SK-N-MC (cell line): ENCODE results near the gene CNRIP1.

ENCODE experiments used
- DNase-seq: peaks from one replicate; pipeline ENCODE4 v3.0.0-alpha.2; 2011; ENCODE audit warnings: low read depth, low spot score
- H3K27ac ChIP-seq: fragments of 200-600 bp; sonication (generic); 2 replicates; pipeline ENCODE4 v1.5.1; 2016; ENCODE audit warnings: mixed run types
- H3K36me3 ChIP-seq: fragments of 200-600 bp; sonication (generic); 2 replicates; pipeline ENCODE4 v1.6.1; 2017; ENCODE audit warnings: antibody characterized with exemption, low read length, mixed read lengths; ENCODE audit not compliant: insufficient read depth
- H3K4me3 ChIP-seq: fragments of 200-600 bp; sonication (generic); 2 replicates; pipeline ENCODE4 v1.5.1; 2016
- H3K9ac ChIP-seq: fragments of 200-600 bp; sonication (generic); 2 replicates; pipeline ENCODE4 v1.8.0; 2017; ENCODE audit warnings: mixed run types, mixed read lengths; ENCODE audit not compliant: insufficient read length
- H3K9me3 ChIP-seq: fragments of 200-600 bp; sonication (generic); 2 replicates; pipeline ENCODE4 v1.6.1; 2017; ENCODE audit warnings: low read depth, mild to moderate bottlenecking, antibody characterized with exemption, low read length, moderate library complexity, mixed read lengths
- EZH2 ChIP-seq: fragments of 200-600 bp; sonication (generic); IDR thresholded peaks from one replicate; pipeline ENCODE4 v1.6.1; 2017; ENCODE audit warnings: antibody characterized with exemption
- FOXP2 ChIP-seq: optimal IDR thresholded peaks from 2 replicates; pipeline ENCODE3; 2011; ENCODE audit warnings: mild to moderate bottlenecking, moderate library complexity; ENCODE audit not compliant: insufficient read depth; ENCODE audit errors: extremely low read length, control extremely low read depth
- POLR2AphosphoS5 ChIP-seq: IDR thresholded peaks from 2 replicates; pipeline ENCODE4 v1.6.1; 2012; ENCODE audit warnings: mild to moderate bottlenecking, low read depth, low read length, borderline replicate concordance

Gene CNRIP1

DNA sequence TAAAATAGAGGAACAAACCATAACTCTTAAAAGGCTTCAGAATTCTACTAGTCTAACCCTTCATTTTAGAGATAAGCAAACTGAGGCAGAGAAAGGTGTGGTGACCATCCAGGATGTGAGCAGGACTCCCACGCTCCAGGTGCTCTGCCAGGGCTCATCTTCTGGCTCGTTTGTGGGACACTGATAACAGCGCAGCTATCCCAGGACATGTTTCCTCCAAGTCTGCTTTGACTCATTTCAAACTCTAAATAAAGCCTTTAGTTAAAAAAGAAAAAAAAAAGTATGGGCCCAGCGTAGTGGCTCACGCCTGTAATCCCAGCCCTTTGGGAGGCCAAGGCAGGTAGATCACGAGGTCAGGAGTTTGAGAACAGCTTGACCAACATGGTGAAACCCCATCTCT is 28.4 kb downstream of the CNRIP1 start:
- TF ChIP-seq POLR2AphosphoS5 = no peak
- TF ChIP-seq EZH2 = no peak
- TF ChIP-seq FOXP2 = no peak
- Histone ChIP-seq H3K36me3 (no peaks in the 10 kb centered on the region), H3K9ac (no peak overlapping the region), H3K9me3 (no peaks in the 10 kb centered on the region), H3K27ac (no peak overlapping the region), H3K4me3 (no peak overlapping the region)
- DNase-seq = no peak

DNA sequence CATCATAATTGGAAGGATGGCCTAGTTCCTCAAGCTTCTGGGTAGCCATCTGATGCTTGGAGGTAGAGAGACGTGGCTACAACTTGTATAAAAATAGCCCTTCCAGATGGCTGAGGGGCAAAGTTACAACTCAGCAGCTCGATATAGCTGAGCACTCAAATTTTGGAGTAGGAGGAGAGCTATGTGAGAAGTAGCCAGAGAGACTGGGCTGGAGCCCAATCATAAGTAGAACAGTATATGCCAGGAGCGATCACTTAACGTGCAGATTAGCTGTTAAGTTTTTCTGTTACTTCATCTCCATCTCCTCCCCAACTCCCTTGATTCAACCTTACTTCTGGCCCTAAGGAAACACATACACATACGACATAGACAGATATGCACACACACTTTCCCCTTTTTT is 28.8 kb downstream of the CNRIP1 start:
- Histone ChIP-seq H3K27ac (no peak overlapping the region), H3K36me3 (no peaks in the 10 kb centered on the region), H3K4me3 (no peak overlapping the region), H3K9me3 (no peaks in the 10 kb centered on the region), H3K9ac (no peak overlapping the region)
- no peak for DNase-seq
- TF ChIP-seq EZH2 (no peak), POLR2AphosphoS5 (no peak), FOXP2 (no peak)

DNA sequence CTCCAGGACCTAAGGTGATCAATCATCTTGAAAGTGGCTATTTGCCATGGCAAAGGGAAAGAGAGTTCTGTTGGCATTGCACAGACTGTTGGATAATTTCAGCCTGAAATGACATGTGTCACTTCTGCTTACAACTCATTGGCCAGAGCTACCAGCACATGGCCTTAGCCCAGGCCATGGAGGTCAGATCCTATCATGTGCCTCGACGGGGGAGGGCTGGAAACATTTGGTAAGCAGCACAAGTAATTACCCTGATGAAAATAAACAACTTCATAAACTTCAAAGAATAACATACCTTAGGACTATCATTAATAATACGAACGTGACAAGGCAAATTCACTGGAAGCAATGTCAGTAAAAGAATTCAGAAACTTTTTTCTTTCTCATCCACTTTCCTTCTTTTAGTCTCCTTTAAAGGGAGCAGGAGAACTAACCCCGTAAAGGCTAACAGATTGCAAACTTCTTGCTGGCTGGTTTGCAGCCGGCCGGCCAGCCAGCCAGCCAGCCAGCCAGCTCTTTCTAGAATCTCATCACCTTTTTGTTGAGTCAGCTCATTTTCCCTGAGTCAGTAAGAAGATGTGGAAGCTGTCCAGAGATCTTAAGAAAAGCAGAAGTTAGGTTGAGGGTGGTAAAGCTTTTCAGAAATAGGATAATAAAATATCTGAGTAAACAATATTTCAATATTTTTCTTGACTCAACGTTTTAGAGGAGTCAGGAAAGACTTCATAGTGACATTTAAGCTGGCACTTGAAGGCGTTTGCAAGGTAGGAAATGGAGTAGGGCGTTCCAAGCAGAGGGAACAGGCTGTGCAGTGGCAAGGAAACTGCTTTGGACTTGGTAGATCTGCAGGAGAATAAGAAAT is 31.9 kb downstream of the CNRIP1 start:
- Histone ChIP-seq H3K4me3 (peak overlapping the region; percentile 59), H3K36me3 (no peaks in the 10 kb centered on the region), H3K9me3 (no peaks in the 10 kb centered on the region), H3K9ac (no peak overlapping the region), H3K27ac (peak overlapping the region; percentile 65; the same call in 1 of the 2 replicates)
- TF ChIP-seq POLR2AphosphoS5 = no peak
- TF ChIP-seq EZH2 = no peak
- TF ChIP-seq FOXP2 = no peak
- DNase-seq = no peak

DNA sequence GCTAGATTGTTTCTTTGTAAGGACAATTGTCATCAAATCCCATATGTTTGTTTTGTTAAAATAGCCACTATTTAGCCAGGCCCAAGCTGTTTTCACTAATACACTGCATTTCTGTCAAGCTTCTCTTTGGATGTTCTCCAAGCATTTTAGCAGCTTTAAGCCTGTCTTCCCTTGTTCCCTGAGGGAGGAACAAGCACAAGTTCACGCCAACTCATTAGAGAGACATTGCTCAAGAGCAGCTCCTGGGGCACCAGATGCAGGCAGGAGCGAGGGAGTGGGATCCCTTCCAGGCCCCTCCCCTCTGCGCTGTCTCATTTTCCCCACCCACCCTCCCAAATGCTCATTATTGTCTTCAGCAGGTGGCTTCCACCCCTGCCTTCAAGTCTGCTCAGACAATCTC is 34.9 kb downstream of the CNRIP1 start:
- no peaks in the 10 kb centered on the region for H3K36me3 ChIP-seq
- peak overlapping the region; percentile 45 for H3K4me3 ChIP-seq
- no peak overlapping the region for H3K9ac ChIP-seq
- H3K9me3 ChIP-seq = no peaks in the 10 kb centered on the region
- peak overlapping the region; percentile 68; the same call in 1 of the 2 replicates for H3K27ac ChIP-seq
- DNase-seq = peak; percentile 88
- TF ChIP-seq FOXP2 = peak; percentile 44
- no peak for TF ChIP-seq EZH2

DNA sequence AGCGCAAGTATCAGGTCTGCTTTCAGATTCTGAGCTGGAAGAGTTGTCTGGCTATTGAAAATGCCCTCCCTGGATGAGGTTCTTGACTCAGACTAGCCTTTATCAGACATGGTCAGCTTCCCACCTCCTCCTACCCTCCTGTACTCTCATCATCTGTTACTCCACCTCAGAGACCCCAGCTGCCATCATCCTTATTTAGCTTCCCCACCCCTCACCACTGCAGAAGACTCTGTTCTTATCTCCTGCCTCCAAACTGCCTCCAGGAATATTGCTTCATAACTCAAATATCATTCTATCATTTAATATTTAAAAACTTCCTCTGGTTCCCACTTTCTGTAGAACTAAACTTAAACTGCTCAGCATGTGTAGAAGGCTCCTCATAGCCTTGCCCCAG is 36.3 kb downstream of the CNRIP1 start:
- 0 out of 2 replicates have a peak overlapping the region, but pooled peaks have one; percentile 68 for H3K27ac ChIP-seq
- H3K4me3 ChIP-seq = peak overlapping the region; percentile 45
- no peak for TF ChIP-seq FOXP2
- TF ChIP-seq POLR2AphosphoS5 = no peak
- TF ChIP-seq EZH2 = no peak
- no peak overlapping the region for H3K9ac ChIP-seq
- H3K36me3 ChIP-seq = no peaks in the 10 kb centered on the region
- H3K9me3 ChIP-seq = no peaks in the 10 kb centered on the region
- no peak for DNase-seq

DNA sequence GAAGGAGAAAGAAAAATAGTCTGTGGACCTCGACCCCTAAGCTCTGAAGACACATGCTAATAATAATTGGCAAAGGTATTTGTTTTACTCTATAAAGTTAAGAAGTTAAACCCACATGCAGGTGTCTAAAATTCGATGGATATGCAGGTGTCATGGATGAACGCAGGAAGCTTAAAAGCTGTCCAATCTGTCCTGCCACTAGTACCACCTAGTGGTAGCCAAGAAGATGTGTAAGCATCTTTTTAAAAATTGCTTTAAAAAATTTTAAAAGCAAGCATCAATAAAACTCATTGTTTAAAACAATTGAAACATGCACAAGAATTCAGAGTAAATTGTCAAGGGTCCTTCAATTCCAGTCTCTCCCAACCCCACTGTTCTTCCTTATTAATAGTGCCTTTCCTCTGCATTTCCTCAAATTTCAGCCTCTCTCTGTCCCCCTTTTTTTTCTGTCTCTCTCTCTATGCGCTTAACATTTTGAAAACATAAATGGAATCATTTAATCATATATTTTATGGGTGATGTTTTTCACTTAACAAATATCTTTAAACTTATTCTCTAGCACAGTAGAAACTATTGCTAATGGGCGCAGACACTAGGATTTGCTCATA is 36.8 kb downstream of the CNRIP1 start:
- TF ChIP-seq EZH2 (no peak), FOXP2 (no peak), POLR2AphosphoS5 (no peak)
- H3K4me3 ChIP-seq = no peak overlapping the region
- no peaks in the 10 kb centered on the region for H3K9me3 ChIP-seq
- no peak for DNase-seq
- no peaks in the 10 kb centered on the region for H3K36me3 ChIP-seq
- no peak overlapping the region for H3K9ac ChIP-seq
- no peak overlapping the region for H3K27ac ChIP-seq

DNA sequence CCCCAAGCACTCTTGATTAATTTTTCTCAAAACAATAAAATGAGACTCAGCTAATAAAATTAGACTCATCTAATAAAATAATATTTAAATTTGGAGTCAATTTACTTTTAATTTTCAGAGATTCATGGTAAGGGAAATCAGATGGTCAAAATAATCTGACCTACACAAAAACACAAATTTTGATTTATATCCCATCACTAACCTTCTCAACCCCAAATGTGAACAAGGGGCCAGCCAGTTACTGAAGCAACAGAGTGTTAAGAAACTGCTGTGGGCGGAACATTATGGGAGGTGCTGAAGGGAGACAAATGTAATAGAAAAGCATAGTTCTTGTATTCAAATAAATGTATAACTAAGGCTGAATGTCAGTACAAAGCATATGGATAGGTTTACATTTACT is 39.0 kb downstream of the CNRIP1 start:
- H3K4me3 ChIP-seq = no peak overlapping the region
- no peak for DNase-seq
- H3K36me3 ChIP-seq = no peaks in the 10 kb centered on the region
- no peak overlapping the region for H3K9ac ChIP-seq
- TF ChIP-seq EZH2 = no peak
- no peak for TF ChIP-seq POLR2AphosphoS5
- no peak for TF ChIP-seq FOXP2
- H3K9me3 ChIP-seq = no peaks in the 10 kb centered on the region
- no peak overlapping the region for H3K27ac ChIP-seq

DNA sequence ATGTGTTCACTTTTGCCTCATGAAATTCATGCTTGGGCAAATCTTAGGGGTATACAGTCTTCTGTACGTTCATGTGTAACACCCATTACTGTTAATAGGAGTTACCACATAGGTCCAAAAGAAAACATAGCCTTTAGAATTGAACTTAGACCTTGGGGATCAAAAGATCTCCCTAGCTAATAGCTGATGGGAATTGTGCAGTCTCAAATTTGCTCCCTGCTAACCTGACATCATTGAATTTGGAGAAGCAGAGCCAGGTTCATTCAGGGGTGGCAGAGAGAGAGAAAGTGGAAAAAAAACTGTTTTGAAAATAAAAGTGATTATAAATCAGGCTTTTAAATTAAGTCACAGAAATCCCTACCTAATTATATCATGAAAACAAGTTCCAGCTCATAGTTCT is 39.4 kb downstream of the CNRIP1 start:
- no peak for TF ChIP-seq EZH2
- TF ChIP-seq FOXP2 = no peak
- no peak for TF ChIP-seq POLR2AphosphoS5
- no peak overlapping the region for H3K9ac ChIP-seq

DNA sequence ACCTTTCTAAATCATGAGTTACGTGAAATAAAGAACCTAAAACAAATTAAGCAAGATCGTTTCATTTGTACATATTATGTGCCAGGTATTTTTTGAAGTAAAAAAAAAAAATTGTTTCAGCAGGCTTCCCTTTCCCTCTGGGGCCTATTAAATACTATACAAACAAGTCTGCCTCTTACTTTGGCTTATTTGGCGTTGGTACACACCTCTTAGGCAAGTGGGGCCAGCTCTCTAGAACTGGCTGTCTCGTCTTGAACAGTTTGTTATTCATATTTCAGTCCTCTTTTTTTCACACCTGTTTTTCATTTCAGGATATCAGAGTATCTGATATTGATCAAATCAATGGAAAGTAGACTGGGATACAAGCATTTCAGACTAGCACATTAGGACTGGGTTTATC is 40.1 kb downstream of the CNRIP1 start:
- no peak for DNase-seq
- H3K9me3 ChIP-seq = no peaks in the 10 kb centered on the region
- no peak overlapping the region for H3K4me3 ChIP-seq
- no peaks in the 10 kb centered on the region for H3K36me3 ChIP-seq
- TF ChIP-seq EZH2 (no peak), POLR2AphosphoS5 (no peak)
- no peak overlapping the region for H3K27ac ChIP-seq
- no peak overlapping the region for H3K9ac ChIP-seq

More for the DNA sequence above, 39.4 kb downstream of the CNRIP1 start:
- H3K27ac ChIP-seq = no peak overlapping the region
- H3K36me3 ChIP-seq = no peaks in the 10 kb centered on the region
- H3K9me3 ChIP-seq = no peaks in the 10 kb centered on the region
- H3K4me3 ChIP-seq = no peak overlapping the region
- no peak for DNase-seq
